Bronchial epithelial cell (primary cell): ENCODE results near the gene MRGPRX2. TPM values are rescaled to one million over a fixed set of nuclear protein-coding genes. Genes with fewer than 3 reads are reported as not detected.

Source experiments
- DNase-seq: peaks from one replicate; pipeline ENCODE4 v3.0.0-alpha.2; 2010; ENCODE audit warnings: low read depth
- FAIRE-seq: peaks from 2 replicates; lab custom pipeline; 2011; peaks lifted over from hg19 to GRCh38; lab: Jason Lieb, UNC
- H3K27me3 ChIP-seq: 2 replicates; pipeline ENCODE4 v1.5.1; 2011; ENCODE audit warnings: low read length; ENCODE audit not compliant: control insufficient read depth, insufficient read depth
- H3K36me3 ChIP-seq: 2 replicates; pipeline ENCODE4 v1.5.1; 2011; ENCODE audit warnings: low read length; ENCODE audit not compliant: control insufficient read depth, insufficient read depth
- H3K4me3 ChIP-seq: 2 replicates; pipeline ENCODE4 v1.5.1; 2011; ENCODE audit warnings: mild to moderate bottlenecking, low read depth, low read length, control low read depth
- total RNA-seq: library from RNA; depleted of rRNA; stranded (reverse); fragments of >200 nt; gene quantifications from 2 replicates; pipeline ENCODE4 v1.2.1, GENCODE V29; 2014
- TF ChIP-seq, protein P1 (sequence below): IDR thresholded peaks from 2 replicates; pipeline ENCODE4 v1.5.1; 2011; ENCODE audit warnings: mild to moderate bottlenecking, moderate library complexity, low read length, control low read depth, inconsistent platforms; ENCODE audit not compliant: insufficient read depth, severe bottlenecking

Gene MRGPRX2
- total RNA-seq, 1 donor from 2014 or later: not detected

DNA sequence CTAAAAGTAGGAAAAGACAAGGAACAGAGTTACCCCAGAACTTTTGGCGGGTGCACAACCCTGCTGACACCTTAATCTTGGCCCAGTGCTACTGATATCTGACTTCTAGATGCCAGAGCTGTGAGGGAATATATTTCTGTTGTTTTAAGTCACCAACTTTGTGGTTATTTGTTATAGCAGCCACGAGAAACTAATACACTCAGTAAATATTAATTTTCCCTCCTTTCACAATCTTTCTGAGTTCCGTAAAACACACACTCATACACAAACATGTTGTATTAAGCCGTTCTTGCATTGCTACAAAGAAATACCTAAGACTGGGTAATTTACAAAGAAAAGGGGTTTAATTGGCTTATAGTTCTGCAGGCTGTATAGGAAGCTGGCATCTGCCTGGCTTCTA is 40.4 kb upstream of the MRGPRX2 start:
- no peaks in the 10 kb centered on the region for H3K27me3 ChIP-seq
- H3K4me3 ChIP-seq: no peak overlapping the region
- DNase-seq: no peak
- H3K36me3 ChIP-seq: no peaks in the 10 kb centered on the region
- TF ChIP-seq, protein P1, sequence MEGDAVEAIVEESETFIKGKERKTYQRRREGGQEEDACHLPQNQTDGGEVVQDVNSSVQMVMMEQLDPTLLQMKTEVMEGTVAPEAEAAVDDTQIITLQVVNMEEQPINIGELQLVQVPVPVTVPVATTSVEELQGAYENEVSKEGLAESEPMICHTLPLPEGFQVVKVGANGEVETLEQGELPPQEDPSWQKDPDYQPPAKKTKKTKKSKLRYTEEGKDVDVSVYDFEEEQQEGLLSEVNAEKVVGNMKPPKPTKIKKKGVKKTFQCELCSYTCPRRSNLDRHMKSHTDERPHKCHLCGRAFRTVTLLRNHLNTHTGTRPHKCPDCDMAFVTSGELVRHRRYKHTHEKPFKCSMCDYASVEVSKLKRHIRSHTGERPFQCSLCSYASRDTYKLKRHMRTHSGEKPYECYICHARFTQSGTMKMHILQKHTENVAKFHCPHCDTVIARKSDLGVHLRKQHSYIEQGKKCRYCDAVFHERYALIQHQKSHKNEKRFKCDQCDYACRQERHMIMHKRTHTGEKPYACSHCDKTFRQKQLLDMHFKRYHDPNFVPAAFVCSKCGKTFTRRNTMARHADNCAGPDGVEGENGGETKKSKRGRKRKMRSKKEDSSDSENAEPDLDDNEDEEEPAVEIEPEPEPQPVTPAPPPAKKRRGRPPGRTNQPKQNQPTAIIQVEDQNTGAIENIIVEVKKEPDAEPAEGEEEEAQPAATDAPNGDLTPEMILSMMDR: no peak
- FAIRE-seq: no peak

DNA sequence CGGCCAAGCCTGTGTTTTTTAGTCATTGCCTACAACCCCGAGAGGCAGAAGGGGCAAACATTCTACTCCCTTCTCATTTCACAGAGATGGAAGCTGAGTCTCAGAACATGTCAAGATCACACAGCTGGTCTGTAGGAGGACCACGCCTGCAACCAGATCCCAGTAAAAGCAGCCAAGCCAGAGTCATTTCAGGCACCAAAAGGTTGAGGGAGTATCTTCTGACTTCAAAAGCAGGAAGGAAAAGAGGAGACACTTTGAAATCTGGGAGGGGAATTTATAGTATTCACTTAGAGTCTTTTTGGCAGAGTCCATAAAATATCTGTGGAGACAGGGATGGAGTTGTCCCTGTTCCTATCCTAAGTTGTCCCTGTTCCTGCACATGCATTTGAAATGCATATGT is 38.6 kb upstream of the MRGPRX2 start:
- DNase-seq (no peak), FAIRE-seq (no peak)
- Histone ChIP-seq H3K27me3 (no peaks in the 10 kb centered on the region), H3K4me3 (no peak overlapping the region), H3K36me3 (no peaks in the 10 kb centered on the region)
- TF ChIP-seq, protein P1: no peak

DNA sequence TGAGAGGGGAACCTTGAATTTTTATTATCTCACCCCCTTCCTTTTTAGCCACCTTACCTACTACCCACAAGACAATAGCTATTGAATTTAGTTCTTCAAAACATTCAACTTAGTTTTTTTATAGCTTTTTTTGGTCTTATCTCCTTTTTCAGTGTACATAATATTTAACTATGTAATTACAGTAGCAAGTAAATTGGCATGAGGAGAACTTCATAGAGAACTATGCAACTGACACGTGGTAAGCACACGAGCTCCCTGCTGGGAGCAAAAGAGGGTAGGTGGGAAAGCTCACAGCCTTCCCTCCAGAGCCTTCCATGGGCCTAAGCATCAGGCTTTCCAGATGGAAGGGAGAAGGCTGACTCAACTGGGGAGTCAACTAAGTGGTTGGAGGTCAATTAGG is 34.3 kb upstream of the MRGPRX2 start:
- Histone ChIP-seq H3K4me3 (no peak overlapping the region), H3K27me3 (no peaks in the 10 kb centered on the region), H3K36me3 (no peaks in the 10 kb centered on the region)
- DNase-seq (no peak), FAIRE-seq (no peak)
- TF ChIP-seq, protein P1: no peak

DNA sequence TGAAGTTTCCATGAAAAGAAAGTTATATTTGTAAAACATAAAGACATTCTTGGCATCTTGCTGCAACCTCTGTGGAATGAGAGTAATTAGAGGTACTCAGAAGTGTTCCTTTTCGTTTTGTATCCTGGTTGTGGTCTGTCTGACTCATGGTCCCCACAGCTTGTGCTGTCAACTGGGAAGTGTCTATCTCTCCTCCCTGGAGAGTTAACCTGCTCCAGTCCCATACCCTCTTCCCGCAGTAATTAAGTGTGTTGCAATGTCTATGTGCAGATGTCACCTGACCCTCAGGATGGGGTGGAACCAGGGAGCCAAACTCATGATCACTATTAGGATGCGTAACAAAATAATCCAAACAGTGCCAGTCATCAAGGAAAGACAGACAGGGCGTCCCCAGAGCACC is 33.5 kb upstream of the MRGPRX2 start:
- DNase-seq (peak; percentile 59), FAIRE-seq (no peak)
- H3K36me3 ChIP-seq: no peaks in the 10 kb centered on the region
- H3K27me3 ChIP-seq: no peaks in the 10 kb centered on the region
- no peak overlapping the region for H3K4me3 ChIP-seq
- TF ChIP-seq, protein P1: no peak

DNA sequence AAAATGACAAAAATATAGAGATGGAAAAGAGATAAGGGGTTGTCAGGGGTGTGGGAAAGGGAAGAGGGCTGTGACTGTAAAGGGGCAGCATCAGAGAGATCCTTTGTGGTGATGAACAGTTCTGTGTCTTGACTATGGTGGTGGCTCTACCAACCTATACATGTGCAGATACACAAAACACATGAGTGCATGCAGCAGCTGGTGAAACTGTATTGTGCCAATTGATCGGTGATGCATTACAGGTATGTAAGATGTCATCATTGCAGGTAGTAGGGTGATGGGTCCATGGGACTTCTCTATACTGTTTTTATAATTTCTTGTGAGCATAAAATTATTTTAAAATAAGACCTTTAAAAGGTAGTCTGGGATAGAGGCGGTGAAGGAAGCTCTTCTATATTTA is 32.3 kb upstream of the MRGPRX2 start:
- no peak for FAIRE-seq
- TF ChIP-seq, protein P1: no peak
- H3K27me3 ChIP-seq: no peaks in the 10 kb centered on the region
- H3K36me3 ChIP-seq: no peaks in the 10 kb centered on the region
- no peak overlapping the region for H3K4me3 ChIP-seq
- no peak for DNase-seq

DNA sequence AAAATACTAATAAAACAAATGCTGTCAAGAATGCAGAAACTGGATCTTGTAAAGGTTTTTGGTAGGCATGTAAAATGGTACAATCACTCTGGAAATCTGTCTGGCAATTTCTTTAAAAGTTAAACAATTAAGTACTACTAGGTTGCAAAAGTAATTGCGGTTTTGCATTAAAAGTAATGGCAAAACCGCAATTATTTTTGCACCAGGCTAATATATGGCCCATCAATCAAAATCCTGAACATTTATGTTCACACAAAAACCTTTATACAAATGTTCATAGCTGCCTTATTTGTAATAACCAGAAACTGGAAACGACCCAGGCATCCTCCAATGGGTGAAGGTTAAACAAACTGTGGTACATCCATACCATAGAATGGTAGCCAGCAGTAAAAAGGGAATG is 31.8 kb upstream of the MRGPRX2 start:
- TF ChIP-seq, protein P1: no peak
- no peaks in the 10 kb centered on the region for H3K36me3 ChIP-seq
- FAIRE-seq (no peak), DNase-seq (no peak)
- H3K4me3 ChIP-seq: no peak overlapping the region
- H3K27me3 ChIP-seq: no peaks in the 10 kb centered on the region
